IPS-NIHi7 (cell line): Measurements from ENCODE around the gene GMEB1.
A peak's percentile ranks its signal among the peaks of the same experiment; 100 is the strongest.
"Not testable (repeated sequence)": the region's sequence is repeated elsewhere in the genome, so short reads cannot be mapped to it uniquely, and the experiment has no call there.

ENCODE experiments used
- DNase-seq: peaks from one replicate; pipeline ENCODE4 v3.0.0; 2012; ENCODE audit warnings: mixed read lengths; ENCODE audit errors: extremely low spot score

GMEB1 gene, protein sequence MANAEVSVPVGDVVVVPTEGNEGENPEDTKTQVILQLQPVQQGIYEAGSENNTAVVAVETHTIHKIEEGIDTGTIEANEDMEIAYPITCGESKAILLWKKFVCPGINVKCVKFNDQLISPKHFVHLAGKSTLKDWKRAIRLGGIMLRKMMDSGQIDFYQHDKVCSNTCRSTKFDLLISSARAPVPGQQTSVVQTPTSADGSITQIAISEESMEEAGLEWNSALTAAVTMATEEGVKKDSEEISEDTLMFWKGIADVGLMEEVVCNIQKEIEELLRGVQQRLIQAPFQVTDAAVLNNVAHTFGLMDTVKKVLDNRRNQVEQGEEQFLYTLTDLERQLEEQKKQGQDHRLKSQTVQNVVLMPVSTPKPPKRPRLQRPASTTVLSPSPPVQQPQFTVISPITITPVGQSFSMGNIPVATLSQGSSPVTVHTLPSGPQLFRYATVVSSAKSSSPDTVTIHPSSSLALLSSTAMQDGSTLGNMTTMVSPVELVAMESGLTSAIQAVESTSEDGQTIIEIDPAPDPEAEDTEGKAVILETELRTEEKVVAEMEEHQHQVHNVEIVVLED

GRCh38 chr1:28668191-28668955 is at the start of gene GMEB1:
Gene GMEB1 (plus strand): TSS chr1:28668784. CDS start chr1:28683613, 14,829 bp downstream.
- DNase-seq, result peak; percentile 97

GRCh38 chr1:28631713-28632112 is 36.9 kb upstream of the GMEB1 start:
- DNase-seq, result no peak

GRCh38 chr1:28632560-28632959 is 36.0 kb upstream of the GMEB1 start:
- DNase-seq, result no peak

- no peak for DNase-seq
These were observed 27.8 kb upstream of the GMEB1 start for GRCh38 chr1:28640766-28641165.

DNA sequence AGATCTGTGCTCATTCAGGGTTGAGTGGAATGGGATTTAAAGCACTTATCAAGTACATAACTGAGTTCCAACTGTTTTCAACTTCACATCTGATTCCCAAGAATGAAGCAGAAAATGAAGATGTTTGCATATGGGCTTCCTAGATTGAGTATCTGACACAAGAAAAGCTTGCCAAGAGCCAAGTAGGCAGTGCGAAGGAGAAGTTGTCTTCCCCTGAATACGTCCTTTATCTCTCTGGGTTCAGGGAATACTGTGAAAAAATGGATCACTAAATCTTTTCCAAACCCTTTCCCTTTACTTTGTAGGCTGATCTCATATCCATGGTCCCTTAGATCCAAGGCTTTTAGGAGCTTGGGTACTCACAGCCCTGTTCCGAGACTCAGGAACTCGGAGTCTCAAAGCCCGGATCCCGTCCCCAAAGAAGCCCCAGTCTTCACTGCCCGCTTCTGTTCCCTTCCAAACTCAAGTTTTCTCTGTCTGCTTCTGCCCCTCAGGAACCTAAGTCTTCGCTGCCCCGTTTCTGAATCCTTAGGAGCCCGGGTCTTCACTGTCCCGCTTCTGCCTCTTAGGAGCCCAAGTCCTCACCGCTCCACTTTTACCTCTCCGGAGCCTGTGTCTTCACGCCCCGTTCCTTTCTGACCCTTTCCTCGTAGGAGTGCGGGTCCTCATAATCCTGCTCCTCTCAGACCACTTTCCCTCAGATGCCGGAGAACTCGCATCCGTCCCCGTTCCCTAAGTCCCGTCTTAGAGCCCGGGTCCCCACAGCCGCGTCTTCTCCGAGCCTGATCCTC is 26.3 kb upstream of the GMEB1 start:
- DNase-seq, result peak; percentile 25

GRCh38 chr1:28642847-28643635 is 25.5 kb upstream of the GMEB1 start, which contains the start of gene TAF12:
Gene TAF12 (minus strand): TSS chr1:28643067. CDS start chr1:28622081, 20,986 bp downstream.
- DNase-seq, result peak; percentile 92

DNA sequence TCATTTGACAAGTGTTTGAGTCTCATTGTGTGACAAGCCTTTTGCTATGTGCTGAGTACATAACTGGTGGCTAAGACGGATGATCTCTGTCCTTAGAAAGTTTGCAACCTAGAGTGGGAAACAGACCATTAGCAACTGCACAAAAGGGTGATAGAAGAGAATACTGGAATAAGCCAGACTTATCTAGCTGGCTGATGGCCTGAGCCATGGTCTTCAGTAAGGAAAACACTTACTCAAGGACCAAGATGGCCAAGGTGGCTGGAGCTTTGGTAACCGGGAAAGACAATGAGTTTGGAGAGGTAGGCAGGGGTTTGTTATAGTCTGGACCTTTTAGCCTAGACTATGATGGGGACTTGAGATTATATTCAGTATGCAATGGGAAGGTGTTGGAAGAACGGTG is 24.1 kb upstream of the GMEB1 start:
- no peak for DNase-seq

- DNase-seq, result not testable (repeated sequence)
These were observed 23.2 kb upstream of the GMEB1 start for GRCh38 chr1:28645406-28645805.

DNA sequence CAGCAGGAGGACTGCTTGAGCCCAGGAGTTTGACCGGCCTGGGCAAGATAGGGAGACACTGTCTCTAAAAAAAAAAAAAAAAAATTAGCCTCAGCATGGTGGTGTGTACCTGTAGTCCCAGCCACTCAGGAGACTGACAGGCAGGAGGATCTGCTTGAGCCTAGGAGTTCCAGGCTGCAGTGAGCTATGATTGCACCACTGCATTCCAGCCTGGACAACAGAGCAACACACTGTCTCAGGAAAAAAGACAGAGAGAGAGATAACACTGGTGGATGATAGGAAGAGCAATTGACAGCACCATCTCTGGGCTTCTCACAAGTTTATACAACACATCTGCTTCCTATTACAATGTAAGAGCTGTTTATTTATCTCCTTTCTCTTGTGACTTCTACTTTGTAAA is 22.5 kb upstream of the GMEB1 start:
- DNase-seq, result no peak

DNA sequence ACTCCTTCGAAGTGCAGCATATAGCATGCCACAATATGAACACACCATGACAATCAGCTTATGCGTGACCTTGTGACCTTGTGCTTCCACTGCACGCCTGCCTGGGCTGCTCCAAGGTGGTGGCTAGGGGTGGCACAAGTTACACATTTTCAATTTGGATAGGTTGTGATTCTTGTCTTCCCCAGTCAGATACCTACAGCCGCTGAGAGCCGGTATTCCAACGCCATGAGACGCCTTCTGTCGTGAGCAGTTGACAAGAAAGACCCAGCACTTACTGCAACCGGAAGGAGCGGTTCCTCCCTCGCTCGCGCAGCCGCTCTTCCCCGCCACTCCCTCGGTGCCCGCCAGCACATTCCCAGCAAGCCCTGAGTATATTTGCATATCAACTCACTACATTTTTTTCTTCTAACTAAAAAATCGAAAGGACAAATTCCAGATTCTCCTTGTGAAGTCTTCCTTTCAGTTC is 20.5 kb upstream of the GMEB1 start:
- DNase-seq, result peak; percentile 87

DNA sequence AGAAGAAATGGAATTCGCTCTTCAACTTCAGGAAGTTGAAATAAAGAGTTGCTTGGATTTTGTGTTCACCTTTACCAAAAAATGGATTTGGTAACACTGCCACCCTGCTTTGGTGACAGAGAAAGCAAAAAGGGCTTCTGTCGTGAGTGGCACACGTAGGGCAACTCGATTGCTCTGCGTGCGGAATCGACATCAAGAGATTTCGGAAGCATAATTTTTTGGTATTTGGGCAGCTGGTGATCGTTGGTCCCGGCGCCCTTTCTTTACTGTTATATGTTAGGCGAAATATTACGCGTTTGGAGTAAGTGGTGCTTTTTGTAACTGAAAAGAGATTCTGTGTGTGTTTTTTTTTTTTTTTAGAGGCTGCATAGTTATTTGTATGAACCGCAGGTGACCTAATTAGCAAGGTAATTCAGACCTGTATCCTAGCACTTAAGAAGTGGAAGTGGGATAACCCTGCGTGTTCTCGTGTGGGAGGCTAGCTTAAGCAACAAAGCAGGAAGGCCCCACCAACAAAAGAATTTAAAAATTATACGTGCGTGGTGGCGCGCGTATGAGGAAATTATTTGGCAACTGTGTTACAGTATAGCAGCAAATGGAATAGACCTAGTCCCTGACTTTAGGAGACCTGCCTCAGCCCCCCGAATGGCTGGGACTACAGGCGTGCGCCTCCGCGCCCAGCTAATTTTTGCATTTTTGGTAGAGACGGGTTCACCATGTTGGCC is 19.9 kb upstream of the GMEB1 start, which contains the start of gene RNU11:
RNU11 (plus strand) TSS at position 127 of the 725 bp plus-strand sequence.
- DNase-seq, result peak; percentile 70

- not testable (repeated sequence) for DNase-seq
These were observed 15.5 kb upstream of the GMEB1 start for GRCh38 chr1:28653063-28653462.

- not testable (repeated sequence) for DNase-seq
These were observed 14.7 kb upstream of the GMEB1 start for GRCh38 chr1:28653870-28654269.

DNA sequence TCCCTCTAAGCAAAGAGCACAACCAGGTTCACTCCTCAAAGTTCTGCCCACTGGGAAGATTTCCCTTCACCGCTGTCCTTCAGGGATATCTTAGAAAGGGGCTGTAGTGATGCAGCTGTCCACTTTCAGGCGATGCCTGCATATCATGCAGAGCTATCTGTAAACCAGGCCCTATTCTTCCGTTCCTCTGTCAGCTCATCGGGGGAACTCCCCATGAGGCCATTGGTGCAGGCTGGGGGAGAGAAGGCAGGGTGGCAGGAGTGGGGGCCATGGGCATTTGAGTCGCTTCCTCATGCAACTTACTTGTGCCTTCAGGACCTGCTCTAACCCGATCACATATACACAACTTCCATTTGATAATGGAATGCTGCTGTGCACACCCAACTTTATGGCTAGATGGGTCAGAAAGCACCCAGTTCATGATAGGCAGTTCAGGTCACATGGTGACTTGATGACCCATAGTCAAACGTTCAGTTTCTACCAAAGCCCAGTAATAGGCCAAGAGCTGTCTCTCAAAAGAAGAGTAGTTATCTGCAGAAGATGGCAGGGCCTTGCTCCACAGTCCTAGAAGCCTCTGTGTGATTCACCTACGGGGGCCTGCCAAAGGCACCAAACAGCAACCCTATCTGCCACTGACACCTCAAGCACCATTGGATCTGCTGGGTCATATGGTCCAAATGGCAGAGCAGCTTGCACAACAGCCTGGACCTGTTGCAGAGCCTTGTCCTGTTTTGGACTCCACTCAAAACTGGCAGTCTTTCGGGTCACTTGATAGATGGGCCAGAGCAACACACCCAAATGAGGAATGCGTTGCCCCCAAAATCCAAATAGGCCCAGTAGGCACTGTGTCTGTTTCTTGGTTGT is 12.9 kb upstream of the GMEB1 start:
- DNase-seq, result not testable (repeated sequence)

DNA sequence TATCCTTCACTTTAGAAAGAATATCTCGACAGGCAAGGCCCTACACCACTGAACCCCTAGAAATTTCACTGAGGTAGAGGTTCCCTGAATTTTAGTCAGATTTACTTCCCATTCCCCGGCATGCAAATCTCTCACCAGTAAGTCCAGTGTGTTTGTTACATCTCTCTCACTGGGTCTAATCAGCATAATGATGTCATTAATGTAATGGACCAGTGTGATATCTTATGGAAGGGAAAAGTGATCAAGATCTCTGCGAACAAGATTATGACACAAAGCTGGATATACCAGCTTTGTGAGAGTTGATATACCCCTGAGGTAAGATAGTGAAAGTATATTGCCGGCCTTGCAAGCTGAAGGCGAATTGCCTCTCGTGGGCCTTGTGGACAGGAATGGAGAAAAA is 12.2 kb upstream of the GMEB1 start:
- no peak for DNase-seq

GRCh38 chr1:28663871-28664470 is 4.6 kb upstream of the GMEB1 start:
- no peak for DNase-seq

- no peak for DNase-seq
These were observed 1.8 kb upstream of the GMEB1 start for GRCh38 chr1:28666806-28667205.

- no peak for DNase-seq
These were observed 556 bp downstream of the GMEB1 start for GRCh38 chr1:28668956-28669723.
